IgD-negative memory B cell (primary cell): Measurements from ENCODE around the gene MIPEP. TPM values are rescaled to one million over a fixed set of nuclear protein-coding genes. Genes with fewer than 3 reads are reported as not detected.
A peak's percentile ranks its signal among the peaks of the same experiment; 100 is the strongest.

Source experiments
- H3K27ac Mint-ChIP-seq, 3 donors: one replicate each; pipeline ENCODE4 v1.8.0; 2020 to 2022; ENCODE audit warnings: mild to moderate bottlenecking in 3 of 3, mixed read lengths in 3 of 3, moderate library complexity in 1 of 3
- H3K27me3 Mint-ChIP-seq: one replicate; pipeline ENCODE4 v1.8.0; 2021; ENCODE audit warnings: mixed read lengths
- H3K36me3 Mint-ChIP-seq: one replicate; pipeline ENCODE4 v1.8.0; 2020; ENCODE audit warnings: mild to moderate bottlenecking, mixed read lengths
- H3K4me1 Mint-ChIP-seq, 3 donors: one replicate each; pipeline ENCODE4 v1.8.0; 2020 to 2022; ENCODE audit warnings: mixed read lengths in 3 of 3, mild to moderate bottlenecking in 1 of 3
- H3K4me3 Mint-ChIP-seq, 4 donors: one replicate each; pipeline ENCODE4 v1.8.0; 2020 to 2022; ENCODE audit warnings: mild to moderate bottlenecking in 4 of 4, mixed read lengths in 4 of 4, moderate library complexity in 3 of 4
- H3K9me3 Mint-ChIP-seq, 3 donors: one replicate each; pipeline ENCODE4 v1.8.0; 2020 to 2021; ENCODE audit warnings: mixed read lengths in 3 of 3, mild to moderate bottlenecking in 1 of 3
- polyA plus RNA-seq: library from polyadenylated mRNA; unstranded; fragments of 300-500 nt; fragmentation: Illumina TruSeq; gene quantifications from one replicate; pipeline ENCODE4 v1.2.3, GENCODE V29; 2021

Gene MIPEP
- polyA plus RNA-seq, result 11.7 TPM

GRCh38 chr13:23888658-23889614, at the start of gene MIPEP:
Gene MIPEP, minus strand, starts transcription at chr13:23889400. Its CDS starts 80 bp downstream, at chr13:23889320.
- Mint-ChIP-seq H3K27me3 (no peaks in the 10 kb centered on the region), H3K4me1 (peaks cover 16 to 22% (median 17%) of the 10 kb centered on the region in 3 donors), H3K4me3 (peak within 1 kb of the TSS; percentile 86 to 97 (median 92)), H3K27ac (peak within 1 kb of the TSS; percentile 15 to 90 (median 48)), H3K36me3 (no peaks in the 10 kb centered on the region), H3K9me3 (no peaks in the 10 kb centered on the region)

GRCh38 chr13:23934520-23934919, 45.3 kb upstream of the MIPEP start:
- H3K36me3 Mint-ChIP-seq, result no peaks in the 10 kb centered on the region
- no peak overlapping the region for H3K27ac Mint-ChIP-seq
- H3K27me3 Mint-ChIP-seq, result peaks cover 17% of the 10 kb centered on the region
- H3K4me3 Mint-ChIP-seq, result no peak overlapping the region
- H3K4me1 Mint-ChIP-seq, result no peaks in the 10 kb centered on the region
- peaks cover 1 to 13% (median 7%) of the 10 kb centered on the region in 3 donors for H3K9me3 Mint-ChIP-seq

DNA sequence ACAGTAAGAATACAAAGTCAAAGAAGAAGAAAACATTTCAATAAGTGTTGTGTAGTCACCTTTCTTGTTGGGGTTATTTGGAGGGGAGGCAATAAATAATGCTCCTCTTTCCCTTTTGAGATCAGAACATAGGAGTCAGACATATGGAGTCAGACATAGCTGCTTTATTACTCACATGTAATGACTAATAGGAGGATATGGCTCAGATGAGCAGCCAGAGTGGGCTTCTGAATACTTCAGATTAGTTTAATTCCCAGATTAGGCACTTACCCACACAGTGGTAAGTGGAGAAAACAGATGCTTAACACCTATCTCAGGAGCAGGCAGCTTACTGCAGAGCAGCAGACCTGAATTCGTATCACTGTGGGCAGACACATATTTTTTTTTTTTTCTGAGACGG, 39.8 kb upstream of the MIPEP start:
- no peaks in the 10 kb centered on the region for H3K4me1 Mint-ChIP-seq
- H3K9me3 Mint-ChIP-seq, result peaks cover 0 to 4% (median 1%) of the 10 kb centered on the region in 3 donors
- no peak overlapping the region for H3K4me3 Mint-ChIP-seq
- peaks cover 6% of the 10 kb centered on the region for H3K27me3 Mint-ChIP-seq
- no peaks in the 10 kb centered on the region for H3K36me3 Mint-ChIP-seq
- no peak overlapping the region for H3K27ac Mint-ChIP-seq

DNA sequence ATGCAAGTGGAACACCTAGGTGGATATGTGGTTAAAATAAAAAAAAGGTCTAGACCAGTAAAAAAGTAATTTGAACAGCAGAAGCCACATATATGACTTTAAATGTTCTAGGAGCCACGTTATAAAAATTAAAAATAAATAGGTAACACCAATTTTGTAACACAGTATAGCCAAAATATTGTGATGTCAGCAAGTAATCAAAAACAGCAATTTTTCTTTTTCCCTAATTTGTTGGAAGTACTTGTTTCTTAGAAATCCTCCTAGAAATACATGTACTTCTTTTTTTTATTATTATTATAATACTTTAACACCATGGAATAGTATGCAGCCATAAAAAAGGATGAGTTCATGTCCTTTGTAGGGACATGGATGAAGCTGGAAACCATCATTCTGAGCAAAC, 33.8 kb upstream of the MIPEP start:
- Mint-ChIP-seq H3K9me3 (peaks cover 0 to 5% (median 0%) of the 10 kb centered on the region in 3 donors), H3K4me1 (no peaks in the 10 kb centered on the region), H3K27me3 (peaks cover 13% of the 10 kb centered on the region), H3K36me3 (peaks cover 3% of the 10 kb centered on the region), H3K27ac (no peak overlapping the region), H3K4me3 (no peak overlapping the region)

DNA sequence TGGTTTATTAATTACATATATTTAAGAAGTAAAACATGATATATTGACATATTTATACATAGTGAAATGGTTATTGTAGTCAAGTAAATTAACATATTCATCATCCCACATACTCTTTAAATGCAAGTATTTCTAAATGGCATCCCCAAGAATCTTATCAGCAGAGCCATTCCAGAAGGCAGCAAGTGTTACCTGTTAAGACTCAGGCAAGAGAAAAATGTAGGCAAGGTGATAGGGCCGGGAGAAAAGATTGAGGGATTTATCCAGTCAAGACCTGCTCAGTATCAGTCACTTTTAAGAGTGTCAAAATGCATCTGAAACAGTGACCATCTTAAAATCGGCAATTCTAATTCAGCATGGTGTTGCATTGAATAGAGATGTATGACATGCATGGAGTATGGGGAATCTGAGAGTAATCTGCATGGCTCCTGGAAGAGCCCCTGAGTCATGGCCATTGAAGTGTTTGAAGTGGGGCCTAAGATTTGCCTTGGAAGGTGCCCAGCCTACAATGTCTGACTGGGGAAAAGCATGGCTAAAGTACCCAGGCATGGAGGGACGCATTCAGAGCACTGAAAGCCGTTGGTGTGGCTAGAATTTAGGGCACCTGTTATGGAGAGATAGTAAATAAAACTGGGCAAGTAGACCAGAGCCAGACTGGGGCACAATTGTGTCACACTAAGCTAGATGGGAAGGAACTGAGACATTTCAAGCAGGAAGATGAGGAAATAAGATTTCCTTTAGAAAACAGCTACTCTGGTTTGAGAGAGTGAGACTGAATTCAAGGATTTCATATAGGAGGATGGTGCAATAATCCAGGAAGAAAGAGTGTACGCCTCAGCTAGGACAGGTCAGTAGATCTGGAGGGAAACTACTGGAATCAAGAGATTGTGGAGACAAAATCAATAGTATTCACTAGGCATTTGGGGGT, 33.1 kb upstream of the MIPEP start:
- Mint-ChIP-seq H3K36me3 (peaks cover 3% of the 10 kb centered on the region), H3K9me3 (peaks cover 0 to 5% (median 0%) of the 10 kb centered on the region in 3 donors), H3K27me3 (peaks cover 18% of the 10 kb centered on the region), H3K4me1 (no peaks in the 10 kb centered on the region), H3K27ac (no peak overlapping the region), H3K4me3 (no peak overlapping the region)

DNA sequence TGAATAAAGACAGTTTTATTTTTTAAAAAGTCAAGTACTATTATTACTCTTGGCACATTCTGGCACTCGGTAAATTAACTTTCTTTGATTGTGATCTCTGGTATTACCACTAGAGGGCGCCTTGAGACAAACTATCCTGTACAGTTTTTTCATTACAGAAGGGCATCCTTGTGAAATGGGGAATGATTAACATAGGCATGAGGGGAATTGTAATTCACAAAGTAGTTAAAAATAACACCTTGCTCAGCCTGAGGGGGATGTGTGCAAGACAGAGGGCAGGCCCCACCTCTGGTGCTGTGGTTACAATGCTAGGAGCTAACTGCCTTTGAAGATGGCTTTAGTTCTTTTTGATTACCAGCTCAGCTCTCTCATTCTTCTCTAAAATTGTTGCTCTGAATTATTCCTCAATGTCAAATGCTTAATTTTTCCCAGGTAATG, 32.3 kb upstream of the MIPEP start:
- Mint-ChIP-seq H3K4me3 (no peak overlapping the region), H3K27me3 (peaks cover 22% of the 10 kb centered on the region)

DNA sequence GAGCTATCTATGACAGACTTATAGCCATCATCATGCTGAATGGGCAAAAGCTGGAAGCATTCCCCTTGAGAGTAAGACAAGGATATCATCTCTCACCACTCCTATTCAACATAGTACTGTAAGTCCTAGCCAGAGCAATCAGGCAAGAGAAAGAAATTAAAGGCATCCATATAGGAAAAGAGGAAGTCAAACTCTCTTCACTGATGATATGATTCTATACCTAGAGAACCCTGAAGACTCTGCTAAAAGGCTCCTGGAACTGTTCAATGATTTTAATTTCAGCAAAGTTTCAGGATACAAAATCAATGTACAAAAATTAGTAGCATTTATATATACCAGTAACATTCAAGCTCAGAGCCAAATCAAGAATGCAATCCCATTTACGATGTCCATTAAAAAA, 29.8 kb upstream of the MIPEP start:
- Mint-ChIP-seq H3K27me3 (peaks cover 22% of the 10 kb centered on the region), H3K9me3 (peaks cover 0 to 5% (median 0%) of the 10 kb centered on the region in 3 donors), H3K4me1 (no peaks in the 10 kb centered on the region), H3K36me3 (peaks cover 5% of the 10 kb centered on the region), H3K27ac (no peak overlapping the region), H3K4me3 (no peak overlapping the region)

More for the DNA sequence above, 32.3 kb upstream of the MIPEP start:
- no peaks in the 10 kb centered on the region for H3K4me1 Mint-ChIP-seq
- H3K36me3 Mint-ChIP-seq, result peaks cover 3% of the 10 kb centered on the region
- H3K9me3 Mint-ChIP-seq, result peaks cover 0 to 5% (median 0%) of the 10 kb centered on the region in 3 donors
- H3K27ac Mint-ChIP-seq, result no peak overlapping the region

DNA sequence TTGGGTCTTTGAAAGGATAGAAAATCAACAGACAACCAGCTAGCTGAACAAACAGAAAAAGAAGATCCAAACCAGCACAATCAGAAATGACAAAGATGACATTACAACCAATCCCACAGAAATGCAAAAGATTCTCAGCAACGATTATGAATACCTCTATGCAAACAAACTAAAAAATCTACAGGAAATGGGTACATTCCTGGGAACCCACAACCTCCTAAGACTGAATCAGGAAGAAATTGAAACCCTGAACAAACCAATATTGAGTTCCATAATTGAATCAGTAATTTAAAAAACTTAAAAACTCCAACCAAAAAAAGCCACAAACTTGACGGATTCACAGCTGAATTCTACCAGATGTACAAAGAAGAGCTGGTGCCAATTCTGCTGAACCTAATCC, 29.0 kb upstream of the MIPEP start:
- H3K36me3 Mint-ChIP-seq, result peaks cover 5% of the 10 kb centered on the region
- peaks cover 22% of the 10 kb centered on the region for H3K27me3 Mint-ChIP-seq
- no peak overlapping the region for H3K4me3 Mint-ChIP-seq
- peaks cover 0 to 5% (median 0%) of the 10 kb centered on the region in 3 donors for H3K9me3 Mint-ChIP-seq
- no peaks in the 10 kb centered on the region for H3K4me1 Mint-ChIP-seq
- no peak overlapping the region for H3K27ac Mint-ChIP-seq

DNA sequence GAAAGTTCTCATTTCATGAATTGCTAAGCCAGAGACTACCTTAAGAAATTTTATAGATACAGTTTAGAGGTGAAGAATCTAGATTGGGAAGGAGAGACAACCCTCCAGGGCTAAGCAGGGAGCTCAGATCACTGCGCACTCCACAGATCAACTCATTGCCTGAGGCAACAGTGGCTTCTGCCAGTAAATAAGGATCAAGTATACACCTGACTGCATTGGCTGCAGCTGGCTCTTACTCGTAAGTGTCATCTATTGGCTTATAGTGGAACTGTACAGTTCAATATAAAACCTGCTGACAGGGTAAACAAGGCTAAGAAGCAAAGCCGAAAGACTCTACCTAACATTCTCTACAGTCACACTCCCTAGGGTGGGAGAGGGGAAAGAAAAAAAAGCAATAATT, 26.1 kb upstream of the MIPEP start:
- Mint-ChIP-seq H3K36me3 (peaks cover 2% of the 10 kb centered on the region), H3K4me3 (no peak overlapping the region), H3K27ac (no peak overlapping the region), H3K27me3 (peaks cover 25% of the 10 kb centered on the region), H3K9me3 (peaks cover 0 to 2% (median 0%) of the 10 kb centered on the region in 3 donors), H3K4me1 (peaks cover 0 to 3% (median 2%) of the 10 kb centered on the region in 3 donors)

GRCh38 chr13:23912469-23912868, 23.3 kb upstream of the MIPEP start:
- Mint-ChIP-seq H3K9me3 (no peaks in the 10 kb centered on the region), H3K36me3 (peaks cover 2% of the 10 kb centered on the region), H3K4me3 (no peak overlapping the region), H3K27ac (no peak overlapping the region), H3K4me1 (peaks cover 0 to 3% (median 2%) of the 10 kb centered on the region in 3 donors), H3K27me3 (peaks cover 11% of the 10 kb centered on the region)

DNA sequence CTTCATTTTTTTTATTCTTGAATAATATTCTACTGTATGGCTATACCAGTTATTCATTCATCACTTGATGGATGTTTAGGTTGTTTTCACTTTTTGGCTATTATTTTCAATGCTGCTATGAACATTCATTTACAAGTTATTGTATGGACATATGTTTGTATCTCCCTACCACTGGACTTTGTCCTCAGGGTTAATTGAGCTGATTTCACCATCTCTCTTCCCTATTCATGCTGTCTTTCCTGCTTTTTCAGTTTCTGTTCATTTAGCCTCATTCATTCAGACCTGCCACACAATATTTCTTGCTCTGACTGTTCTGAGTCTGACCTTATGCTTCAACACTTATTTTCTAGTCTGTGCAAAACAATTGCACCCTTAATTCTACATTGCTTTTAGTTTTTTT, 20.4 kb upstream of the MIPEP start:
- H3K4me1 Mint-ChIP-seq, result peaks cover 2 to 3% (median 2%) of the 10 kb centered on the region in 3 donors
- H3K27me3 Mint-ChIP-seq, result peaks cover 11% of the 10 kb centered on the region
- H3K9me3 Mint-ChIP-seq, result no peaks in the 10 kb centered on the region
- no peaks in the 10 kb centered on the region for H3K36me3 Mint-ChIP-seq
- no peak overlapping the region for H3K4me3 Mint-ChIP-seq
- H3K27ac Mint-ChIP-seq, result no peak overlapping the region

DNA sequence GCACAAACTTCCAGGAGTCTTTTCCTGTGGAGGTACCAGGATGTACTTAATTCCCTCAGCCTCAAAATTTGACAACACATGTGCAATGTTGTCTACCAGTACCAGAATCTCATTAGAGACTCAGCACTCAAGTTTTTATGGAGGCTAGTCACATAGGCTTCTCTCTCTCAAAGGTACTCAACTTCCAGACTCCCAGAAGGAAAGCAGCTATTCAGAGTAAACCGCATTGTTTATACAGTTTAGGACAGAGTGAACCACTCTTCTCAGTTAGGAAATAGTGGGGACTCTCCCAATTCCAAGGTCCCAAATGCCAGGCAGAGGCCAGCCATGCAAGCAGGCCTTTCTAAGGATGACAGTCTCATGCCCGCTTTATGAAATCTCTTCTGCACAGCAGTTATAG, 16.6 kb upstream of the MIPEP start:
- no peak overlapping the region for H3K4me3 Mint-ChIP-seq
- peaks cover 27% of the 10 kb centered on the region for H3K27me3 Mint-ChIP-seq
- H3K36me3 Mint-ChIP-seq, result no peaks in the 10 kb centered on the region
- peaks cover 0 to 13% (median 3%) of the 10 kb centered on the region in 3 donors for H3K4me1 Mint-ChIP-seq
- H3K27ac Mint-ChIP-seq, result no peak overlapping the region
- H3K9me3 Mint-ChIP-seq, result no peaks in the 10 kb centered on the region

DNA sequence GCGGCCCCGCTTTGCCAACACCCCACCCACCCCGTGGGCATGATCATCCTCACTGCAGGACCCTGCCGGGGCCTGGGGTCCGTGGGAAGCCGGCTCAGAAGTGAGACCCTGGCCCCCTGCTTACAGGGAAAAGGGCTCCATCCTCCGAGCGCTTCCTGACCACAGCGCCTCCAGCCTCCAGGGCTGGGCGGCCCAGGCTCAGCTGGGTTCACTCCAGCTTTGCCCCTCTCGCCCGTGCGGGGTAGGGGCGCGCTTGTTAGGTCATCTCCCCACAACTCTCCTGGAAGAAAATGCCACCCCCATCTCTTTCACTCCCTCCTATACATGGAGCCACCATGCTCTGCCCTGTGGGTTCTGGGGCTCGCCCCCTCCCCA, 14.7 kb upstream of the MIPEP start:
- Mint-ChIP-seq H3K4me3 (no peak overlapping the region), H3K9me3 (no peaks in the 10 kb centered on the region), H3K27me3 (peaks cover 24% of the 10 kb centered on the region), H3K27ac (no peak overlapping the region), H3K36me3 (no peaks in the 10 kb centered on the region), H3K4me1 (peaks cover 1 to 16% (median 3%) of the 10 kb centered on the region in 3 donors)

DNA sequence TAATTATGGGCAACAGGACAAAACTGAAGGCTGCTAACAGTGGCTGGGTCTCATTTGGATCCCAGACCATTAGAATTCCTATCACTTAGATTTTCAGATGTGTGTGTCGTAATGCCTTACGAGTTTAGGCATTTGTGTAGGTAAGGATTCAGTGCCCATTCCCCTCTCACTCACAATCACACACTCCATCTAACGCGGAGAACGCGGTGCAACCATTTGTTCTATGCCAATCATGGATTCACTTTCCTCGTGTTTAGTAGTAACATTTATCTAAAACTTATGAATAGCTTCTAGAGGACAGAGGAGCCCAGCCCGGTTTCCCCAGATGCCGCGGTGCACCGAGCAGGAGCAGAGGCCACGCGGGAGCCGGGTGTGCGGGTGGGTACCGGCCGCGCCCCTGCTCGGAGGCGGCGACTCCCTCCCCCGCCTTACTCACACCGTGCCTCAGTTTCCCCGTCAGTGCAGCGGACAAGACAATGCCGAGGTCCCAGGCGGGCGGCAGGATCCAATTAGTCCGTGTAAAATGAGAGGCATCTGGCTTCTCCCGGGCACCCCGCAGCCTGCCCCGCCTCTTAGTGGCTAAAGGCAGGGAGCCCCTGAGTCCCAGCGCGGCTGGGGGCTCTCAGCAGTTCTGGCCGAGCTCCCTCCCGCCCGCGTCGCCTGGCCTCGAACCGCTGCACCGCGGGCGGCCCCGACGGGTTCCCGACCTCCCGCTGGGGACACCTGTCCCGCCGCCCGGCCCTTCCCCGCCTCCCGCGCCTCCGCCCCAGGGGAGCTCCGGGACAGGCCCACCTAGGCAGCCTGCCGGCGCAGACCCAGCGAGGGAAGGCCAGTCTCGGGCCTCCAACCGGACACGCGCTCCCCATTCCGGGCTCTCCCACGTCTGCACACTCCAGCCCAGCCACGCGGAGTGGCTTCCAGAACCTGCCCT, 14.0 kb upstream of the MIPEP start:
- Mint-ChIP-seq H3K27ac (no peak overlapping the region), H3K36me3 (no peaks in the 10 kb centered on the region), H3K27me3 (peaks cover 24% of the 10 kb centered on the region), H3K4me3 (no peak overlapping the region), H3K4me1 (peaks cover 1 to 16% (median 3%) of the 10 kb centered on the region in 3 donors), H3K9me3 (no peaks in the 10 kb centered on the region)
